Measurements from ENCODE around the gene SCEL. TPM values are rescaled to one million over a fixed set of nuclear protein-coding genes. Genes with fewer than 3 reads are reported as not detected.

Gene SCEL
- total RNA-seq, 1 donor from 2014 or later: 0.27 TPM

DNA sequence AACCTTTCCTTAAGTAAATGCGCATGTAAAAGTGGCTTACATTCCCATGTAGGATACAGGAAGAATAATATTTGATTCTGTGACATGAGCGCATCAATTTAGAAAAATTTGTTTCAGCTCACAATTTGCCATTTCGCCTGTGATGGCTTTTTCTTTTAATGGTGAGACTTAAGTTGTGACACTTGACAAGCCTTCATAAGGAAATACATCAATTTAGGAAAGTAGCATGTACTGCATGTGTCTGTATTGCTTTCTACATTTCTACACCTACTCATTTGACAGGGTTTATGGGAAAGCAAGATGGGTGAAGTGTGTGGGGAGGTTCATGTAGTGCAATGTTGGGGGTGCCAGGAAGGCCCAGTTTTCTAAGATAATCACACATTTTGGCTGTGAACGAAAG is 12.1 kb upstream of the SCEL start:
- Histone ChIP-seq H3K4me1 (ENCODE audit: insufficient read depth, low read length) (peaks cover 16% of the 10 kb centered on the region), H2AFZ (ENCODE audit: low read depth, low read length) (no peak overlapping the region), H3K27ac (ENCODE audit: low read depth, low read length) (no peak overlapping the region), H4K20me1 (ENCODE audit: insufficient read depth, low read length) (no peaks in the 10 kb centered on the region), H3K9me3 (ENCODE audit: insufficient read depth, low read depth, low read length) (no peaks in the 10 kb centered on the region), H3K4me3 (ENCODE audit: insufficient read depth, low read depth, low read length) (no peak overlapping the region), H3K79me2 (ENCODE audit: insufficient read depth, low read length) (no peaks in the 10 kb centered on the region), H3K9ac (ENCODE audit: low read length) (no peak overlapping the region), H3K36me3 (ENCODE audit: insufficient read depth, low read length) (no peaks in the 10 kb centered on the region), H3K27me3 (ENCODE audit: insufficient read depth, low read length) (no peaks in the 10 kb centered on the region), H3K4me2 (ENCODE audit: low read length) (no peak overlapping the region)
- DNase-seq (ENCODE audit: low read depth) (no peak), FAIRE-seq (no peak)
- peaks cover 14% of the 10 kb centered on the region for H3K4me1 Mint-ChIP-seq (ENCODE audit: low read depth, unreplicated experiment)
- H3K9me3 Mint-ChIP-seq (ENCODE audit: unreplicated experiment): no peaks in the 10 kb centered on the region
- H3K4me3 Mint-ChIP-seq (ENCODE audit: unreplicated experiment): no peak overlapping the region
- no peak overlapping the region for H3K27ac Mint-ChIP-seq (ENCODE audit: unreplicated experiment)
- H3K36me3 Mint-ChIP-seq (ENCODE audit: low read depth, unreplicated experiment): no peaks in the 10 kb centered on the region
- H3K27me3 Mint-ChIP-seq (ENCODE audit: low read depth, unreplicated experiment): no peaks in the 10 kb centered on the region
- TF ChIP-seq CTCF (IDR thresholded peaks at IDR 0.05; ENCODE audit: insufficient read depth, low read depth, low read length): no peak

DNA sequence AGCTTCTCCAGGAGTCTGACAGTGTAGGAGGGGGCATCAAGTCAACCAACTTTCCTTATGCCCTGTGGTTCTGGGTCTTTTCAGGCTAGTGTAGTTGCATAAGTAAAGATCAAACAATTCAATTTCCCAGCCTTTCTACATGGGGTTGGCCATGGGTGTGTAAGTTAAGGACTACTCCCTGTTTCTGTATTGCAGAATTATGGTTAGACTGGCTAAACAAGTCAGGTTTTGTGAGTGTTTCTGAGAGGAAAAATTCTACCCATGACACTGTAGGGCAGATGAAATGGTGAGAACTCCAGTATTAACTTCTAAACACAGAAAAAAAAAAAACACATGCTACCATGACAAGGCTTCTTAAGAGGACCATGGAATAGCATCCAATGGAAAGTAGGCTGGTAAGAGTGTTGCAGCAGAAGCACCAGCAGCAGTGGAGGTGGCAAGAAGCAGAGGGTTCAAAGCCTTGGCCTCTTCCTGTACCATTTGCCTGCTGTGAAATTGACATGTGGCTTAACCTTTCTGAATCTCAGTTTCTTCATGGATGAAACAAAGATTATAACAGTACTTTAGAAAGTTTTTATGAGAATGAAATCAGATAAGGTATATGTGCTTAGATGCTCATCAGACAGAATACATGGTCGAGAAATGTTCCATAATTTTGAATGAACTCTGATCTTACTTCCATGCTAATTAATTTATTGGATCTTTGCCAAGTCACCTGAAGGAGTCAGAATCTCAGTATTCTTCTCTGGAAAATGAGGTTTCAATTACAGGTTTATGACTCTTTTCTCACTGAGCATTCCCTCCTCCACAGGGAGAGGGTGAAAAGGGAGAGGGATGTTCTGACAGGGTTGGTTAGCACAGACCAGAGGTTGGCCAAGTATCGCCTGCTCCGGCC is 11.4 kb upstream of the SCEL start:
- H3K9me3 Mint-ChIP-seq (ENCODE audit: unreplicated experiment): no peaks in the 10 kb centered on the region
- no peak overlapping the region for H2AFZ ChIP-seq (ENCODE audit: low read depth, low read length)
- H4K20me1 ChIP-seq (ENCODE audit: insufficient read depth, low read length): no peaks in the 10 kb centered on the region
- TF ChIP-seq CTCF (IDR thresholded peaks at IDR 0.05; ENCODE audit: insufficient read depth, low read depth, low read length): no peak
- TF ChIP-seq EZH2 (IDR thresholded peaks at IDR 0.05; ENCODE audit: insufficient read depth, low read length): no peak
- H3K4me1 ChIP-seq (ENCODE audit: insufficient read depth, low read length): peaks cover 16% of the 10 kb centered on the region
- H3K4me2 ChIP-seq (ENCODE audit: low read length): no peak overlapping the region
- no peak overlapping the region for H3K9ac ChIP-seq (ENCODE audit: low read length)
- no peaks in the 10 kb centered on the region for H3K27me3 Mint-ChIP-seq (ENCODE audit: low read depth, unreplicated experiment)
- no peak overlapping the region for H3K4me3 ChIP-seq (ENCODE audit: insufficient read depth, low read depth, low read length)
- H3K36me3 Mint-ChIP-seq (ENCODE audit: low read depth, unreplicated experiment): no peaks in the 10 kb centered on the region
- peaks cover 20% of the 10 kb centered on the region for H3K4me1 Mint-ChIP-seq (ENCODE audit: low read depth, unreplicated experiment)
- DNase-seq (ENCODE audit: low read depth) (no peak), FAIRE-seq (no peak)
- no peaks in the 10 kb centered on the region for H3K79me2 ChIP-seq (ENCODE audit: insufficient read depth, low read length)
- H3K27ac ChIP-seq (ENCODE audit: low read depth, low read length): no peak overlapping the region
- H3K36me3 ChIP-seq (ENCODE audit: insufficient read depth, low read length): no peaks in the 10 kb centered on the region
- no peak overlapping the region for H3K27ac Mint-ChIP-seq (ENCODE audit: unreplicated experiment)
- no peak overlapping the region for H3K4me3 Mint-ChIP-seq (ENCODE audit: unreplicated experiment)
- no peaks in the 10 kb centered on the region for H3K27me3 ChIP-seq (ENCODE audit: insufficient read depth, low read length)
- H3K9me3 ChIP-seq (ENCODE audit: insufficient read depth, low read depth, low read length): no peaks in the 10 kb centered on the region

GRCh38 chr13:77528414-77528813 is 7.1 kb upstream of the SCEL start:
- Histone ChIP-seq H3K27ac (ENCODE audit: low read depth, low read length) (no peak overlapping the region), H3K9ac (ENCODE audit: low read length) (no peak overlapping the region), H4K20me1 (ENCODE audit: insufficient read depth, low read length) (no peaks in the 10 kb centered on the region), H3K79me2 (ENCODE audit: insufficient read depth, low read length) (no peaks in the 10 kb centered on the region), H3K27me3 (ENCODE audit: insufficient read depth, low read length) (no peaks in the 10 kb centered on the region), H3K36me3 (ENCODE audit: insufficient read depth, low read length) (no peaks in the 10 kb centered on the region), H3K4me3 (ENCODE audit: insufficient read depth, low read depth, low read length) (no peak overlapping the region), H3K4me2 (ENCODE audit: low read length) (no peak overlapping the region), H2AFZ (ENCODE audit: low read depth, low read length) (no peak overlapping the region), H3K4me1 (ENCODE audit: insufficient read depth, low read length) (no peaks in the 10 kb centered on the region), H3K9me3 (ENCODE audit: insufficient read depth, low read depth, low read length) (no peaks in the 10 kb centered on the region)
- H3K27ac Mint-ChIP-seq (ENCODE audit: unreplicated experiment): no peak overlapping the region
- no peaks in the 10 kb centered on the region for H3K9me3 Mint-ChIP-seq (ENCODE audit: unreplicated experiment)
- H3K27me3 Mint-ChIP-seq (ENCODE audit: low read depth, unreplicated experiment): no peaks in the 10 kb centered on the region
- DNase-seq (ENCODE audit: low read depth): no peak
- peaks cover 5% of the 10 kb centered on the region for H3K4me1 Mint-ChIP-seq (ENCODE audit: low read depth, unreplicated experiment)
- H3K36me3 Mint-ChIP-seq (ENCODE audit: low read depth, unreplicated experiment): no peaks in the 10 kb centered on the region
- no peak for FAIRE-seq
- no peak overlapping the region for H3K4me3 Mint-ChIP-seq (ENCODE audit: unreplicated experiment)
- TF ChIP-seq EZH2 (IDR thresholded peaks at IDR 0.05; ENCODE audit: insufficient read depth, low read length): no peak
- TF ChIP-seq CTCF (IDR thresholded peaks at IDR 0.05; ENCODE audit: insufficient read depth, low read depth, low read length): no peak
